Measurements from ENCODE around the gene FAM78A.

The FAM78A gene

GRCh38 chr9:131302244-131303075 lies 26.1 kb upstream of the FAM78A start:
- Histone ChIP-seq H3K9me3 (ENCODE audit: control insufficient read depth, low read length) (no peaks in the 10 kb centered on the region), H3K36me3 (ENCODE audit: control insufficient read depth, insufficient read depth, low read length) (no peaks in the 10 kb centered on the region), H3K4me3 (ENCODE audit: insufficient read depth, low read depth, low read length) (no peak overlapping the region), H3K27ac (ENCODE audit: insufficient read depth, low read depth, low read length, poor library complexity, severe bottlenecking) (no peak overlapping the region), H3K27me3 (ENCODE audit: control insufficient read depth, insufficient read depth, low read length, poor library complexity, severe bottlenecking) (no peaks in the 10 kb centered on the region), H3K4me1 (ENCODE audit: control insufficient read depth, insufficient read depth, low read length) (peaks cover 4% of the 10 kb centered on the region)
- WGBS, 2 experiments, result 85 to 87% methylated on average over 16 of the region's 16 CpGs

- Histone ChIP-seq H3K4me3 (ENCODE audit: insufficient read depth, low read depth, low read length) (no peak overlapping the region), H3K4me1 (ENCODE audit: control insufficient read depth, insufficient read depth, low read length) (peaks cover 12% of the 10 kb centered on the region), H3K36me3 (ENCODE audit: control insufficient read depth, insufficient read depth, low read length) (no peaks in the 10 kb centered on the region), H3K9me3 (ENCODE audit: control insufficient read depth, low read length) (no peaks in the 10 kb centered on the region), H3K27ac (ENCODE audit: insufficient read depth, low read depth, low read length, poor library complexity, severe bottlenecking) (no peak overlapping the region), H3K27me3 (ENCODE audit: control insufficient read depth, insufficient read depth, low read length, poor library complexity, severe bottlenecking) (no peaks in the 10 kb centered on the region)
Observed at GRCh38 chr9:131300444-131300843, 24.1 kb upstream of the FAM78A start.

DNA sequence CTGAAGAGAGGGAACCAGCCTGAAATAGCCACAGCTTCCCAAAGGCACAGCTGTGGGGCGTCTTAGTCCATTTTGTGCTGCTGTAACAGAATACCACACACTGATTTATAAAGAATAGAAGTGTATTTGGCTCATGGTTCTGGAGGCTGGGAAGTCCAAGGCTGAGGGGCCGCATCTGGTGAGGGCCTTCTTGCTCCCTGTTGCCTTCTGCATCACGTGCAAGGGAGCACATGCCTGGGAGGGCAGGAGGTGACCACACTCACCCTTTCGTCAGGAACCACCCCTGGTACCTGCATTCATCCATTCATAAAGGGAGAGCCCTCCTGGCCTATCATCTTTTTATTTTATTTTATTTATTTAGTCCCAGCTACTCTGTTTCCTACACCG lies 23.6 kb upstream of the FAM78A start:
- no peaks in the 10 kb centered on the region for H3K9me3 ChIP-seq (ENCODE audit: control insufficient read depth, low read length)
- 70 to 71% methylated on average over 5 of the region's 5 CpGs for WGBS, 2 experiments
- peaks cover 12% of the 10 kb centered on the region for H3K4me1 ChIP-seq (ENCODE audit: control insufficient read depth, insufficient read depth, low read length)
- H3K27ac ChIP-seq (ENCODE audit: insufficient read depth, low read depth, low read length, poor library complexity, severe bottlenecking), result no peak overlapping the region
- no peaks in the 10 kb centered on the region for H3K36me3 ChIP-seq (ENCODE audit: control insufficient read depth, insufficient read depth, low read length)
- H3K4me3 ChIP-seq (ENCODE audit: insufficient read depth, low read depth, low read length), result no peak overlapping the region
- no peaks in the 10 kb centered on the region for H3K27me3 ChIP-seq (ENCODE audit: control insufficient read depth, insufficient read depth, low read length, poor library complexity, severe bottlenecking)

DNA sequence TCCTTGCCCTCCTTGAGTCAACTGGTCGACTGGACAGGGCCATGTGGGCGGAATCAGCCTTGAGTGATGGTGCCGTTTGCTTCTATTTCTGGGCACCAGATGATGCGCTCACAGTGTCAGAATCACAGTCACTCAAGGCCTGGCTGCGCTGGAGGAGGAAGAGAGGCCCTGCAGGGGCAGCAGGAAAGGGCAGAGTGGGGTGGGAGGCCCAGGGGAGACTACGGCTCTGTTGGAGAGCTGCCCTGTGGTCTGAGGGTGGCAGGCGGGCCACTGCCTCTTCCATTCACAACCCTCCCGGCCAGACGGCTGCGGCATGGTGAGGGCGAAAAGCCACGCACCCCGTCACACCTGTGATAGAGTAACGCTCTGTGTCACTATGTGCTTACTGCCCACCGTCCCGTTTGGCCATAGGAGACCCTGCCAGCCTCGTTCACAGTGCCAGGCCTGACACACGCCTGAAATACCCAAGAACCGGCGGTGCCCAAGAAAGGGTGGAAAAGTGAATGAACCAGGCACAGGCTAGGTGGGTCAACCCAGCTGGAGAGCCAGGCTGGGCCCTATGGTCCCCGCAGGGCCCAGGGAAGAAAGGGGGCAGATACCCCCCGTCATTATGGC lies 23.1 kb upstream of the FAM78A start:
- 73 to 74% methylated on average over 22 of the region's 22 CpGs for WGBS, 2 experiments
- Histone ChIP-seq H3K9me3 (ENCODE audit: control insufficient read depth, low read length) (no peaks in the 10 kb centered on the region), H3K36me3 (ENCODE audit: control insufficient read depth, insufficient read depth, low read length) (no peaks in the 10 kb centered on the region), H3K27me3 (ENCODE audit: control insufficient read depth, insufficient read depth, low read length, poor library complexity, severe bottlenecking) (no peaks in the 10 kb centered on the region), H3K4me1 (ENCODE audit: control insufficient read depth, insufficient read depth, low read length) (peaks cover 12% of the 10 kb centered on the region), H3K27ac (ENCODE audit: insufficient read depth, low read depth, low read length, poor library complexity, severe bottlenecking) (no peak overlapping the region), H3K4me3 (ENCODE audit: insufficient read depth, low read depth, low read length) (no peak overlapping the region)

GRCh38 chr9:131298816-131299215 lies 22.5 kb upstream of the FAM78A start:
- H3K4me3 ChIP-seq (ENCODE audit: insufficient read depth, low read depth, low read length), result no peak overlapping the region
- peaks cover 12% of the 10 kb centered on the region for H3K4me1 ChIP-seq (ENCODE audit: control insufficient read depth, insufficient read depth, low read length)
- 95% methylated on average over 12 of the region's 12 CpGs for WGBS, 2 experiments
- no peaks in the 10 kb centered on the region for H3K36me3 ChIP-seq (ENCODE audit: control insufficient read depth, insufficient read depth, low read length)
- H3K27ac ChIP-seq (ENCODE audit: insufficient read depth, low read depth, low read length, poor library complexity, severe bottlenecking), result no peak overlapping the region
- H3K9me3 ChIP-seq (ENCODE audit: control insufficient read depth, low read length), result no peaks in the 10 kb centered on the region
- no peaks in the 10 kb centered on the region for H3K27me3 ChIP-seq (ENCODE audit: control insufficient read depth, insufficient read depth, low read length, poor library complexity, severe bottlenecking)

- no peak overlapping the region for H3K27ac ChIP-seq (ENCODE audit: insufficient read depth, low read depth, low read length, poor library complexity, severe bottlenecking)
- H3K27me3 ChIP-seq (ENCODE audit: control insufficient read depth, insufficient read depth, low read length, poor library complexity, severe bottlenecking), result no peaks in the 10 kb centered on the region
Observed at GRCh38 chr9:131298341-131298740, 22.0 kb upstream of the FAM78A start.

GRCh38 chr9:131297903-131298302 lies 21.6 kb upstream of the FAM78A start:
- H3K27ac ChIP-seq (ENCODE audit: insufficient read depth, low read depth, low read length, poor library complexity, severe bottlenecking), result no peak overlapping the region
- H3K9me3 ChIP-seq (ENCODE audit: control insufficient read depth, low read length), result no peaks in the 10 kb centered on the region
- H3K4me1 ChIP-seq (ENCODE audit: control insufficient read depth, insufficient read depth, low read length), result peaks cover 8% of the 10 kb centered on the region
- no peaks in the 10 kb centered on the region for H3K36me3 ChIP-seq (ENCODE audit: control insufficient read depth, insufficient read depth, low read length)
- no peaks in the 10 kb centered on the region for H3K27me3 ChIP-seq (ENCODE audit: control insufficient read depth, insufficient read depth, low read length, poor library complexity, severe bottlenecking)
- H3K4me3 ChIP-seq (ENCODE audit: insufficient read depth, low read depth, low read length), result no peak overlapping the region
- WGBS, 2 experiments, result 94% methylated on average over 11 of the region's 11 CpGs

More at GRCh38 chr9:131298341-131298740, 22.0 kb upstream of the FAM78A start:
- Histone ChIP-seq H3K4me1 (ENCODE audit: control insufficient read depth, insufficient read depth, low read length) (peaks cover 9% of the 10 kb centered on the region), H3K36me3 (ENCODE audit: control insufficient read depth, insufficient read depth, low read length) (no peaks in the 10 kb centered on the region), H3K4me3 (ENCODE audit: insufficient read depth, low read depth, low read length) (no peak overlapping the region), H3K9me3 (ENCODE audit: control insufficient read depth, low read length) (no peaks in the 10 kb centered on the region)
- 81 to 82% methylated on average over 5 of the region's 5 CpGs for WGBS, 2 experiments

GRCh38 chr9:131296906-131297500 lies 20.7 kb upstream of the FAM78A start:
- no peak overlapping the region for H3K27ac ChIP-seq (ENCODE audit: insufficient read depth, low read depth, low read length, poor library complexity, severe bottlenecking)
- H3K27me3 ChIP-seq (ENCODE audit: control insufficient read depth, insufficient read depth, low read length, poor library complexity, severe bottlenecking), result no peaks in the 10 kb centered on the region
- H3K4me3 ChIP-seq (ENCODE audit: insufficient read depth, low read depth, low read length), result no peak overlapping the region

DNA sequence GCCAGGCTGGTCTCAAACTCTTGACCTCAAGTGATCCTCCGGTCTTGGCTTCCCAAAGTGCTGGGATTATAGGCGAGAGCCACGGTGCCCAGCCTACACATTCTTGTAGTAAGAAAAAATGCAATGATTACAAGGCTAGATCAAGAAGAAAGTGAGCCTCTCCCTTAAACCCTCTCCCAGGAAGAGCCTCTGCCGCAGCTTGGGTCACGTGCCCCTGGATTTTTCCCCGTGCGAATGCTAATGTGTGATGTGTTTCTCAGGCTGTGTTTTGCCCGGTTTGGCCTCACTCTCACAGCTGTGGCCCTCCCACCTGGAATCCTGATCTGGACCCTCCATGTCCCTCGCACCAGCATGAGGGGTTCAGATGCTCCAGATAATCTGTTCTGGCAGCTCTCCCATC lies 20.1 kb upstream of the FAM78A start:
- Histone ChIP-seq H3K27ac (ENCODE audit: insufficient read depth, low read depth, low read length, poor library complexity, severe bottlenecking) (no peak overlapping the region), H3K27me3 (ENCODE audit: control insufficient read depth, insufficient read depth, low read length, poor library complexity, severe bottlenecking) (no peaks in the 10 kb centered on the region), H3K4me1 (ENCODE audit: control insufficient read depth, insufficient read depth, low read length) (peaks cover 8% of the 10 kb centered on the region), H3K36me3 (ENCODE audit: control insufficient read depth, insufficient read depth, low read length) (no peaks in the 10 kb centered on the region), H3K4me3 (ENCODE audit: insufficient read depth, low read depth, low read length) (no peak overlapping the region), H3K9me3 (ENCODE audit: control insufficient read depth, low read length) (no peaks in the 10 kb centered on the region)
- WGBS, 2 experiments, result 85 to 88% methylated on average over 9 of the region's 9 CpGs

More at GRCh38 chr9:131296906-131297500, 20.7 kb upstream of the FAM78A start:
- peaks cover 8% of the 10 kb centered on the region for H3K4me1 ChIP-seq (ENCODE audit: control insufficient read depth, insufficient read depth, low read length)
- no peaks in the 10 kb centered on the region for H3K36me3 ChIP-seq (ENCODE audit: control insufficient read depth, insufficient read depth, low read length)
- WGBS, 2 experiments, result 90 to 92% methylated on average over 8 of the region's 8 CpGs
- H3K9me3 ChIP-seq (ENCODE audit: control insufficient read depth, low read length), result no peaks in the 10 kb centered on the region

DNA sequence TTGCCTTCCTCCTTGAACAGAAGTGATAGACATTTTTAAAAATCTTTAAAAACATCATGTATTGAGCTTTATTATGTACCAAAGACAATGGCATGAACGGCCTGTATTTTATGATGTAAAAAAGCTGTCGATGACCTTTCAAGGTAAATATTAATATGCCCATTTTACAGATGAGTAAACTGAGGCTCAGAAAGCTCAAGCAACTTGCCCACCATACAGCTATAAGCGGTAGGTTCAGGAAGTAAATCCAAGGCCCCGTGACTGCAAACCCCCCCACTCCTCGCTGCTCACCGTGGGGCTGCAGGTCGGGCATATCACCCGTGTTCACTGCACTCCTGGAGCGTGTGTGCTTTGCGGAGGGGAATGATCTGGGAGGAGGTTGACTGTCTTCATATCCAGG lies 16.6 kb upstream of the FAM78A start:
- Histone ChIP-seq H3K9me3 (ENCODE audit: control insufficient read depth, low read length) (no peaks in the 10 kb centered on the region), H3K27ac (ENCODE audit: insufficient read depth, low read depth, low read length, poor library complexity, severe bottlenecking) (no peak overlapping the region), H3K36me3 (ENCODE audit: control insufficient read depth, insufficient read depth, low read length) (no peaks in the 10 kb centered on the region), H3K27me3 (ENCODE audit: control insufficient read depth, insufficient read depth, low read length, poor library complexity, severe bottlenecking) (no peaks in the 10 kb centered on the region), H3K4me3 (ENCODE audit: insufficient read depth, low read depth, low read length) (no peak overlapping the region), H3K4me1 (ENCODE audit: control insufficient read depth, insufficient read depth, low read length) (peaks cover 22% of the 10 kb centered on the region)
- WGBS, 2 experiments, result 96 to 97% methylated on average over 10 of the region's 10 CpGs
